ENCODE results near the gene REEP2. TPM values are rescaled to one million over a fixed set of nuclear protein-coding genes. Genes with fewer than 3 reads are reported as not detected.

REEP2 gene
- total RNA-seq, 1 donor from 2014 or later: 17.2 TPM

DNA sequence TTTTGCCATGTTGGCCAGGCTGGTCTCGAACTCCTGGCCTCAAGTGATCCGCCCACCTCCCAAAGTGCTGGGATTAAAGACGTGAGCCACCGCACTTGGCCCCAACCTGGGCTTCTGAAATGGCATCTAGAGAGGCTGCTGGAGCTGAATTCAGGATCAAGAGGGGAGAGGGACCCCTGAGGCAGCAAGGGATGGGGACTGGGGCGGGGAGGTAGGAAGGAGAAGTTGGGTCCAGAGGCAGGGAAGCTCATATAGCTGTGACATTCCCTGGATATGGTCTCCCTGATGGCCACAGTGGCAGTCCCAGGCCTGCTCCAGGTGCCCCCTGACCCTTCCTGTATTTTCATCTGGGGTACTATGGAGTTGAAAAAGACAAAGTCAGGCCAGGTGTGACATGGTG is 12.1 kb downstream of the REEP2 start:
- H3K36me3 Mint-ChIP-seq (ENCODE audit: low read depth, unreplicated experiment): peaks cover 2% of the 10 kb centered on the region
- H3K27ac ChIP-seq (ENCODE audit: low read depth, low read length): no peak overlapping the region
- TF ChIP-seq, protein P1, sequence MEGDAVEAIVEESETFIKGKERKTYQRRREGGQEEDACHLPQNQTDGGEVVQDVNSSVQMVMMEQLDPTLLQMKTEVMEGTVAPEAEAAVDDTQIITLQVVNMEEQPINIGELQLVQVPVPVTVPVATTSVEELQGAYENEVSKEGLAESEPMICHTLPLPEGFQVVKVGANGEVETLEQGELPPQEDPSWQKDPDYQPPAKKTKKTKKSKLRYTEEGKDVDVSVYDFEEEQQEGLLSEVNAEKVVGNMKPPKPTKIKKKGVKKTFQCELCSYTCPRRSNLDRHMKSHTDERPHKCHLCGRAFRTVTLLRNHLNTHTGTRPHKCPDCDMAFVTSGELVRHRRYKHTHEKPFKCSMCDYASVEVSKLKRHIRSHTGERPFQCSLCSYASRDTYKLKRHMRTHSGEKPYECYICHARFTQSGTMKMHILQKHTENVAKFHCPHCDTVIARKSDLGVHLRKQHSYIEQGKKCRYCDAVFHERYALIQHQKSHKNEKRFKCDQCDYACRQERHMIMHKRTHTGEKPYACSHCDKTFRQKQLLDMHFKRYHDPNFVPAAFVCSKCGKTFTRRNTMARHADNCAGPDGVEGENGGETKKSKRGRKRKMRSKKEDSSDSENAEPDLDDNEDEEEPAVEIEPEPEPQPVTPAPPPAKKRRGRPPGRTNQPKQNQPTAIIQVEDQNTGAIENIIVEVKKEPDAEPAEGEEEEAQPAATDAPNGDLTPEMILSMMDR (IDR thresholded peaks at IDR 0.05; ENCODE audit: insufficient read depth, low read depth, low read length): no peak
- no peak for TF ChIP-seq EZH2 (IDR thresholded peaks at IDR 0.05; ENCODE audit: insufficient read depth, low read length)
- H3K79me2 ChIP-seq (ENCODE audit: insufficient read depth, low read length): no peaks in the 10 kb centered on the region
- H3K4me1 Mint-ChIP-seq (ENCODE audit: low read depth, unreplicated experiment): no peaks in the 10 kb centered on the region
- H3K27ac Mint-ChIP-seq (ENCODE audit: unreplicated experiment): no peak overlapping the region
- no peaks in the 10 kb centered on the region for H3K27me3 ChIP-seq (ENCODE audit: insufficient read depth, low read length)
- H3K27me3 Mint-ChIP-seq (ENCODE audit: low read depth, unreplicated experiment): peaks cover 30% of the 10 kb centered on the region
- H3K4me2 ChIP-seq (ENCODE audit: low read length): no peak overlapping the region
- no peaks in the 10 kb centered on the region for H3K9me3 ChIP-seq (ENCODE audit: insufficient read depth, low read depth, low read length)
- no peaks in the 10 kb centered on the region for H3K36me3 ChIP-seq (ENCODE audit: insufficient read depth, low read length)
- no peak overlapping the region for H3K4me3 Mint-ChIP-seq (ENCODE audit: unreplicated experiment)
- no peak for FAIRE-seq
- no peak overlapping the region for H3K9ac ChIP-seq (ENCODE audit: low read length)
- no peaks in the 10 kb centered on the region for H4K20me1 ChIP-seq (ENCODE audit: insufficient read depth, low read length)
- no peak overlapping the region for H2AFZ ChIP-seq (ENCODE audit: low read depth, low read length)
- H3K9me3 Mint-ChIP-seq (ENCODE audit: unreplicated experiment): no peaks in the 10 kb centered on the region
- peaks cover 4% of the 10 kb centered on the region for H3K4me1 ChIP-seq (ENCODE audit: insufficient read depth, low read length)
- no peak overlapping the region for H3K4me3 ChIP-seq (ENCODE audit: insufficient read depth, low read depth, low read length)
- DNase-seq (ENCODE audit: low read depth): no peak

DNA sequence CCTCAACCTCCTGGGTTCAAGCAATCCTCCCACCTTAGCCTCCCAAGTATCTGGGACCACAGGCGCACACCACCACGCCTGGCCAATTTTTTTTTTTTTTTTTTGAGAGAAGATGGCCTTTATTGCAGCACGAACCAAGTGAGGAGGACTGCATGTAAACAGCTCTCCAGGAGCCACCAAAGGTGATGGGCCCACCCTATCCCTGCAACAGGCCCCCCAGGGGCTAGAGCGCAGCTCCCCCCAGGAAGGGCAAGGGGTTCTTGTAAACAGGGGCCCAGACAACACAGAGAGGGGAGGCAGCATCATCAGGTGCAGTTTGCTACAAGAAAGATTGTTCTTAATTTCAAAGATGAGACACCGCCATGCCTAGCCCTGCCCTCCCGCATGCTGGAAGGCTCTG is 13.9 kb downstream of the REEP2 start:
- Histone ChIP-seq H3K27me3 (ENCODE audit: insufficient read depth, low read length) (no peaks in the 10 kb centered on the region), H3K79me2 (ENCODE audit: insufficient read depth, low read length) (no peaks in the 10 kb centered on the region), H3K27ac (ENCODE audit: low read depth, low read length) (no peak overlapping the region), H4K20me1 (ENCODE audit: insufficient read depth, low read length) (no peaks in the 10 kb centered on the region), H3K4me1 (ENCODE audit: insufficient read depth, low read length) (peaks cover 4% of the 10 kb centered on the region), H3K9me3 (ENCODE audit: insufficient read depth, low read depth, low read length) (no peaks in the 10 kb centered on the region), H3K9ac (ENCODE audit: low read length) (no peak overlapping the region), H3K4me3 (ENCODE audit: insufficient read depth, low read depth, low read length) (no peak overlapping the region), H3K4me2 (ENCODE audit: low read length) (no peak overlapping the region), H2AFZ (ENCODE audit: low read depth, low read length) (no peak overlapping the region), H3K36me3 (ENCODE audit: insufficient read depth, low read length) (no peaks in the 10 kb centered on the region)
- no peak for FAIRE-seq
- Mint-ChIP-seq H3K9me3 (ENCODE audit: unreplicated experiment) (no peaks in the 10 kb centered on the region), H3K27me3 (ENCODE audit: low read depth, unreplicated experiment) (peaks cover 43% of the 10 kb centered on the region), H3K4me3 (ENCODE audit: unreplicated experiment) (no peak overlapping the region), H3K4me1 (ENCODE audit: low read depth, unreplicated experiment) (no peaks in the 10 kb centered on the region), H3K27ac (ENCODE audit: unreplicated experiment) (no peak overlapping the region), H3K36me3 (ENCODE audit: low read depth, unreplicated experiment) (peaks cover 2% of the 10 kb centered on the region)
- TF ChIP-seq, protein P1 (IDR thresholded peaks at IDR 0.05; ENCODE audit: insufficient read depth, low read depth, low read length): no peak
- TF ChIP-seq EZH2 (IDR thresholded peaks at IDR 0.05; ENCODE audit: insufficient read depth, low read length): no peak
- DNase-seq (ENCODE audit: low read depth): no peak

GRCh38 chr5:138453590-138453989 is 14.7 kb downstream of the REEP2 start:
- Histone ChIP-seq H3K79me2 (ENCODE audit: insufficient read depth, low read length) (no peaks in the 10 kb centered on the region), H3K27ac (ENCODE audit: low read depth, low read length) (no peak overlapping the region), H3K9me3 (ENCODE audit: insufficient read depth, low read depth, low read length) (no peaks in the 10 kb centered on the region), H3K9ac (ENCODE audit: low read length) (no peak overlapping the region), H3K4me2 (ENCODE audit: low read length) (no peak overlapping the region), H3K27me3 (ENCODE audit: insufficient read depth, low read length) (no peaks in the 10 kb centered on the region), H3K4me1 (ENCODE audit: insufficient read depth, low read length) (peaks cover 4% of the 10 kb centered on the region), H4K20me1 (ENCODE audit: insufficient read depth, low read length) (no peaks in the 10 kb centered on the region), H3K36me3 (ENCODE audit: insufficient read depth, low read length) (no peaks in the 10 kb centered on the region), H3K4me3 (ENCODE audit: insufficient read depth, low read depth, low read length) (no peak overlapping the region), H2AFZ (ENCODE audit: low read depth, low read length) (no peak overlapping the region)
- Mint-ChIP-seq H3K27me3 (ENCODE audit: low read depth, unreplicated experiment) (peaks cover 41% of the 10 kb centered on the region), H3K9me3 (ENCODE audit: unreplicated experiment) (no peaks in the 10 kb centered on the region), H3K4me1 (ENCODE audit: low read depth, unreplicated experiment) (peaks cover 2% of the 10 kb centered on the region), H3K36me3 (ENCODE audit: low read depth, unreplicated experiment) (peaks cover 2% of the 10 kb centered on the region), H3K27ac (ENCODE audit: unreplicated experiment) (no peak overlapping the region), H3K4me3 (ENCODE audit: unreplicated experiment) (no peak overlapping the region)
- FAIRE-seq (no peak), DNase-seq (ENCODE audit: low read depth) (no peak)
- TF ChIP-seq, protein P1 (IDR thresholded peaks at IDR 0.05; ENCODE audit: insufficient read depth, low read depth, low read length): no peak
- no peak for TF ChIP-seq EZH2 (IDR thresholded peaks at IDR 0.05; ENCODE audit: insufficient read depth, low read length)
